ENCODE measurements around the gene SPRYD3. TPM values are rescaled to one million over a fixed set of nuclear protein-coding genes. Genes with fewer than 3 reads are reported as not detected.

The SPRYD3 gene
- total and polyA plus RNA-seq, 2 experiments from 2014 or later: 4.3 to 5.4 TPM

- TF ChIP-seq ZNF462 (CRISPR knock-in tag; IDR thresholded peaks at IDR 0.05): no peak
Observed at GRCh38 chr12:53042607-53043454, 36.4 kb downstream of the SPRYD3 start (continued).

GRCh38 chr12:53039851-53040250 is 39.3 kb downstream of the SPRYD3 start:
- H3K4me1 ChIP-seq (ENCODE audit: insufficient read depth): peaks cover 34% of the 10 kb centered on the region
- Mint-ChIP-seq H3K4me1 (peaks cover 38% of the 10 kb centered on the region), H3K36me3 (ENCODE audit: low read depth) (peaks cover 75% of the 10 kb centered on the region), H3K9me3 (peaks cover 3% of the 10 kb centered on the region; the same call in 2 of the 3 replicates), H3K27me3 (ENCODE audit: insufficient read depth, low read depth, poor library complexity) (peaks cover 23% of the 10 kb centered on the region), H3K27ac (no peak overlapping the region), H3K4me3 (no peak overlapping the region)
- H3K27ac ChIP-seq (ENCODE audit: low read depth): no peak overlapping the region
- no peak overlapping the region for H3K4me3 ChIP-seq
- H3K9me2 ChIP-seq (ENCODE audit: insufficient read depth): no peaks in the 10 kb centered on the region
- peaks cover 16% of the 10 kb centered on the region for H3K27me3 ChIP-seq (ENCODE audit: insufficient read depth)
- peaks cover 53% of the 10 kb centered on the region for H3K36me3 ChIP-seq (ENCODE audit: insufficient read depth)
- peaks cover 66% of the 10 kb centered on the region for H3F3A ChIP-seq (replicated peaks; ENCODE audit: low read depth)
- ATAC-seq (no peak), DNase-seq (ENCODE audit: low spot score) (no peak)
- no peak overlapping the region for H2AFZ ChIP-seq
- no peak overlapping the region for H3K4me2 ChIP-seq
- H4K20me1 ChIP-seq (replicated peaks; ENCODE audit: insufficient read depth): peaks cover 42% of the 10 kb centered on the region
- H3K79me2 ChIP-seq (replicated peaks; ENCODE audit: insufficient read depth): no peaks in the 10 kb centered on the region
- no peak for TF ChIP-seq ZNF331 (CRISPR knock-in tag; IDR thresholded peaks at IDR 0.05; ENCODE audit: low read depth)
- no peak for TF ChIP-seq ETS1 (IDR thresholded peaks at IDR 0.05)
- no peak for TF ChIP-seq CTCF (conservative IDR thresholded peaks at IDR 0.05; ENCODE audit: low read depth in 2 of 2)
- no peak for TF ChIP-seq REST (IDR thresholded peaks at IDR 0.05; ENCODE audit: unreplicated experiment)
- no peak for TF ChIP-seq CREB1 (CRISPR knock-in tag; IDR thresholded peaks at IDR 0.05; ENCODE audit: low read depth)
- no peak for TF ChIP-seq EZH2phosphoT487 (IDR thresholded peaks at IDR 0.05; ENCODE audit: unreplicated experiment)
- no peak for TF ChIP-seq EZH2 (IDR thresholded peaks at IDR 0.05; ENCODE audit: low read depth, unreplicated experiment)
- TF ChIP-seq JUNB (IDR thresholded peaks at IDR 0.05; ENCODE audit: unreplicated experiment): no peak
- no peak for TF ChIP-seq POLR2AphosphoS5 (IDR thresholded peaks at IDR 0.05; ENCODE audit: low read depth)
- no peak for TF ChIP-seq STAT1 (IDR thresholded peaks at IDR 0.05; ENCODE audit: unreplicated experiment)

Data from GM23338 (cell line).